Astrocyte of the spinal cord (primary cell): ENCODE data around the gene ACTR1A.
A peak's percentile ranks its signal among the peaks of the same experiment; 100 is the strongest.

Experiments used
- DNase-seq: peaks from one replicate; pipeline ENCODE4 v3.0.0; 2011; ENCODE audit warnings: low read depth, low spot score
- H3K4me3 ChIP-seq: 2 replicates; pipeline ENCODE4 v1.5.1; 2011; ENCODE audit warnings: low read depth, mild to moderate bottlenecking, low read length, moderate library complexity
- in situ Hi-C: cut with HindIII; loops from 2 replicates; pipeline ENCODE4 v1.10.0; 2017; ENCODE audit warnings: low sequenced_read_pairs
- TF ChIP-seq, protein P1 (sequence below): IDR thresholded peaks from 2 replicates; pipeline ENCODE4 v1.5.1; 2012; ENCODE audit warnings: low read depth, mild to moderate bottlenecking, low read length, inconsistent platforms

The ACTR1A gene

DNA sequence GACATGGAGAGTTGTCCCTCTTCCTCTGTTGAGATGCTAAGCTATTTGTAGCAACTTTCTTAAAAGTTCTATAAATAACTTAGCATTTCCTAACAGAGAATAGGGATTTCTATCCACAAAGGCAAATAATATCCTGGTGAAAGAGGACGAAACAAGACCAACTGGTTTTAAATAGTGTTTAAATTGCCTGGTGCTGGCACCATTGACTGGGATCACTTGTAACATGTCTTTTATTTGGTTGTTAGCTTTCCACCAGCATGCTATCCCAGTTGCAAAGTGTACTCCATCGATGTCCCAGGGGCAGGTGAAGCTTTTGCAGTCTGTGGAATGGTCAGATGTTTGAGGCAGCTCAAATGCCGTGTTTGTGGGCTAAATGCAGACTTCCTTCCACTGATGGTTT lies 5.0 kb upstream of the ACTR1A start:
- TF ChIP-seq, protein P1, sequence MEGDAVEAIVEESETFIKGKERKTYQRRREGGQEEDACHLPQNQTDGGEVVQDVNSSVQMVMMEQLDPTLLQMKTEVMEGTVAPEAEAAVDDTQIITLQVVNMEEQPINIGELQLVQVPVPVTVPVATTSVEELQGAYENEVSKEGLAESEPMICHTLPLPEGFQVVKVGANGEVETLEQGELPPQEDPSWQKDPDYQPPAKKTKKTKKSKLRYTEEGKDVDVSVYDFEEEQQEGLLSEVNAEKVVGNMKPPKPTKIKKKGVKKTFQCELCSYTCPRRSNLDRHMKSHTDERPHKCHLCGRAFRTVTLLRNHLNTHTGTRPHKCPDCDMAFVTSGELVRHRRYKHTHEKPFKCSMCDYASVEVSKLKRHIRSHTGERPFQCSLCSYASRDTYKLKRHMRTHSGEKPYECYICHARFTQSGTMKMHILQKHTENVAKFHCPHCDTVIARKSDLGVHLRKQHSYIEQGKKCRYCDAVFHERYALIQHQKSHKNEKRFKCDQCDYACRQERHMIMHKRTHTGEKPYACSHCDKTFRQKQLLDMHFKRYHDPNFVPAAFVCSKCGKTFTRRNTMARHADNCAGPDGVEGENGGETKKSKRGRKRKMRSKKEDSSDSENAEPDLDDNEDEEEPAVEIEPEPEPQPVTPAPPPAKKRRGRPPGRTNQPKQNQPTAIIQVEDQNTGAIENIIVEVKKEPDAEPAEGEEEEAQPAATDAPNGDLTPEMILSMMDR, result no peak
- in situ Hi-C loops, result loop anchor here (10.0 kb wide), 1 partner anchor 67 kb away; no protein-coding TSS in a partner anchor

DNA sequence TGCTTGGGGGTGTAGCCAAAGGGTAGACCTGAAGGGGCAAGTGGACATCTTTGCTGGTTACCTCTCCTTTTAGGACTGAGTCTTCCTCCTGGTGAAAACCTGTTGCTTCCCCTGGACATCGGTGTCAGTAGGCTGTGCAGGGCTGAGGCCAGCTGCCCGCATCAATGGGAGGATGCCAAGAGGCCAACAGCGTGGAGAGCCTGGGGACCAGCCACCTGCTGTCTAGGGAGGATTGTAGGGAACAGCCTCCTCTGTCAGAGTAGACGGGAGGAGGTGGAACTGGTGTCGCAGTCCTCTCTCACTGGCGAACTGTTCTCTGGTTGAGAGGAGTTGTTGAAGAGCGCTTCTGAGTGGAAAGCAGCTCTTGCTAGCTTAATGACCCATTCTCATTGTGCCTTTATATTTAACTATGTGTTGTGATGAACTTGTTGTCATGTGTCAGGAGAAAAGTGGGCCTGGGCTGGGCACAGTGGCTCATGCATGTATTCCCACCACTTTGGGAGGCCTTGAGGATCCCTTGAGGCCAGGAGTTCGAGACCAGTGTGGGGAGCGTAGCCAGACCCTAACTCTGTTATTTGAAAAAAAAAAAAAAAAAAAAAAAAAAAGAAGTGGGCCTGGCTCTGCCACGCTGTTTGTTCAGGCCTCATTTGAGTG lies 3.1 kb upstream of the ACTR1A start:
- in situ Hi-C loops, result loop anchor here (10.0 kb wide), 1 partner anchor 69 kb away; no protein-coding TSS in a partner anchor
- no peak for DNase-seq
- peak overlapping the region; percentile 89 for H3K4me3 ChIP-seq
- TF ChIP-seq, protein P1, result no peak

More for the DNA sequence above, 5.0 kb upstream of the ACTR1A start:
- H3K4me3 ChIP-seq, result no peak overlapping the region
- DNase-seq, result no peak

DNA sequence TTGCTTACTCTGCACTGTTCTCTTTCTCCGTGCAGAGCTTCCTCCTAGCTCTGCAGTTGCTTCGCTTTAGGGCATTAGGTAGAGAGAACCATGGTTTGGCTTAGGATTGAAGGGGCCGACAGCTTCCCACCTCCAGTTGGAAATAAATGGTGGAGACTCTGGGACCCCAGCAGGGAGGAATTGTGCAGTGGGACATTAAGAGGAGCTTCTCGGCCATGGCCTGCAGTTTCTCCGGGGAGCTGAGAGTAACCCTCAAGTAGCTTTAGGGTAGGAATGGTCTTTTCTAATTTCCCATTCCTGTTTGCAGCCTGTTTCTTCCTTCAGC lies 2.4 kb upstream of the ACTR1A start:
- in situ Hi-C loops, result loop anchor here (10.0 kb wide), 1 partner anchor 70 kb away; no protein-coding TSS in a partner anchor
- no peak for DNase-seq
- H3K4me3 ChIP-seq, result peak overlapping the region; percentile 89
- TF ChIP-seq, protein P1, result no peak

DNA sequence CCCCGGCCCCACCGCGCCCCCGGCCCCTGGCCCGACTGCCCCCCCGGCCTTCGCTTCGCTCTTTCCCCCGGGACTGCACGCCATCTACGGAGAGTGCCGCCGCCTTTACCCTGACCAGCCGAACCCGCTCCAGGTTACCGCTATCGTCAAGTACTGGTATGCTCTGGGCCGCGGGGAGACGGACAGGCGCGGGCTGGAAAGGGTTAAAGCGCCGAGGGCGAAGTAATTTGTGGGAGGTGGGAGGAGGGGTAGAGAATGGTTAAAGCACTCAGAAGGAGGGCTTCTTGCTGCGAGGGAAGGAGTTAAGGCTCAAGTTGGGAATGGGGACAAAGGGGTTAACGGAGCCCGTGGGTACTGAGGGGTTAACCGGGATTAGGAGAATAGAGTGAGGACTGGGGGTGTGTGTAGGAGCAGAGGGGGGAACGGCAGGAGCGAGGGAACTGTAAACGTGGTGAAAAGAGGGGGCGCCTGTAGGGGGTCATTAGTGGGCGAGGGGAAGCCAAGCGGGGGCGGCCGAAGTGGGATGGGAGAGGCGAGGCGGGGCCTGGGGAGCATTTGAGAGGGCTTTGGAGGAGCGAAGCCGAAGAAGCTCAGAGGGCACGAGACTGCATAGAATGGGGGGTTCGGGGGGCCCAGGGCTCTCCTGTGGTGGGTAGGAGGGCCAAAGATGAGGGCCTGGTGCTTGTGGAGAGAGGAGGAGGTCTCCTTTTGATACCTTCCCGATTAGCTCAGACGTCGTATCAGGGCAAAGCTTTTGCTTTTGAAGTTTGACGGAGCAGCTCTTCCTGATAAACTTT lies 1.9 kb upstream of the ACTR1A start:
- in situ Hi-C loops, result loop anchor here (10.0 kb wide), 1 partner anchor 70 kb away; no protein-coding TSS in a partner anchor
- DNase-seq, result peak; percentile 23
- peak overlapping the region; percentile 89 for H3K4me3 ChIP-seq
- TF ChIP-seq, protein P1, result no peak

DNA sequence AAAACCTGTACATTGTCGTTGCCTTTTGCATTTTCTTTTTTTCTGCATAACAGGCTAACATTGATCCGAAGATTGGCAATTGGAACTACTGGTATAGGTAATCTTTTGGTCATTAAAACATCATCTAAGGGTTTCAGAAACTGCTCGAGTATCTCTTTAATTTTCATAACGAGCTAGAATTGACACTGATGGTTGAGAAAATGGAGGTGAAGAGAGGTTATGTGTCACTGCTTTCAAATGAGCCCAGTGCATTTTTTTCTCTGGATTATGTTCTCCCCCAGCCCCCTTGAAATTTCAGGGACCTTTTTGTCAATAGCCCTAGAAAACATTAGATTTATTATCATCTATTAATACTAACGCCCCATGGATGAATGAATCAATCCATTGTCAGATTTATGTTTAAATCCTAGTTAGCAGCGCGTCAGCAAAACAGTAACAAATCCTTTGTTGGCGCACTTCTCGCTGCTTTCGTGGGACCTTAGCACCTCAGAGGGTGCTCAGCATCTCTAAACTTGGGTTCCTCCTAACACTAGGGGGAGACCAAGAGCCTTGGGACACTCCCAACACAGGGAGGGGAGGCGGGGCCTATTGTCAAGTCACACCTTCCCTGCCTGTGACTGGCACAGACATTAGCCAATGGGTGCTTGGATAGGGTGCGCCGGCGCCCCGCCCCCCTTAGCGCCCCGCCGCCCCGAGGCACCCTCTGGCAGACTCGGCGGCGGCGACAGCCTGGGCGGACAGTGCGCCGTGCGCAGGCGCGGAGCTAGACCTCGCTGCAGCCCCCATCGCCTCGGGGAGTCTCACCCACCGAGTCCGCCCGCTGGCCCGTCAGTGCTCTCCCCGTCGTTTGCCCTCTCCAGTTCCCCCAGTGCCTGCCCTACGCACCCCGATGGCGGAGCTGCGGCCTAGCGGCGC lies 1.0 kb upstream of the ACTR1A start, which contains the start of gene SUFU:
SUFU (plus strand) TSS at position 709 of the 915 bp plus-strand sequence; CDS start at position 890, 181 bp downstream.
- in situ Hi-C loops, result loop anchor here (10.0 kb wide), 1 partner anchor 71 kb away; no protein-coding TSS in a partner anchor

More for the DNA sequence above, 1.0 kb upstream of the ACTR1A start, which contains the start of gene SUFU:
- H3K4me3 ChIP-seq, result peak within 1 kb of the TSS; percentile 95
- peak; percentile 98 for DNase-seq
- TF ChIP-seq, protein P1, result peak; percentile 91
